Upper lobe of left lung (tissue), 4 donors: ENCODE data around the gene TRMT61A.

Experiments
- CTCF ChIP-seq, 6 experiments: fragments of 450-650 bp in 4 of 6; fragments of 200-600 bp in 2 of 6; sonication (generic) in 2 of 6; IDR thresholded peaks; one replicate each; pipeline ENCODE4 v1.5.1; 2016 to 2019; ENCODE audit warnings: antibody characterized with exemption in 6 of 6
- POLR2A ChIP-seq, 4 donors: fragments of 450-650 bp; IDR thresholded peaks; one replicate each; pipeline ENCODE4 v1.5.1; 2016 to 2017; ENCODE audit warnings: antibody characterized with exemption in 4 of 4, mild to moderate bottlenecking in 2 of 4

GRCh38 chr14:103574707-103575285 lies 45.8 kb downstream of the TRMT61A start:
- no peak for TF ChIP-seq CTCF (IDR thresholded peaks at IDR 0.05)
- TF ChIP-seq POLR2A (IDR thresholded peaks at IDR 0.05), result no peak
